DMS 273 treated with DMSO at 0.1 percent for 48 hours (cell line): ENCODE data around the gene MGAT4B.

Experiments used
- DNase-seq: peaks from one replicate; lab custom pipeline; 2025; lab: John Stamatoyannopoulos, UW

Gene MGAT4B

DNA sequence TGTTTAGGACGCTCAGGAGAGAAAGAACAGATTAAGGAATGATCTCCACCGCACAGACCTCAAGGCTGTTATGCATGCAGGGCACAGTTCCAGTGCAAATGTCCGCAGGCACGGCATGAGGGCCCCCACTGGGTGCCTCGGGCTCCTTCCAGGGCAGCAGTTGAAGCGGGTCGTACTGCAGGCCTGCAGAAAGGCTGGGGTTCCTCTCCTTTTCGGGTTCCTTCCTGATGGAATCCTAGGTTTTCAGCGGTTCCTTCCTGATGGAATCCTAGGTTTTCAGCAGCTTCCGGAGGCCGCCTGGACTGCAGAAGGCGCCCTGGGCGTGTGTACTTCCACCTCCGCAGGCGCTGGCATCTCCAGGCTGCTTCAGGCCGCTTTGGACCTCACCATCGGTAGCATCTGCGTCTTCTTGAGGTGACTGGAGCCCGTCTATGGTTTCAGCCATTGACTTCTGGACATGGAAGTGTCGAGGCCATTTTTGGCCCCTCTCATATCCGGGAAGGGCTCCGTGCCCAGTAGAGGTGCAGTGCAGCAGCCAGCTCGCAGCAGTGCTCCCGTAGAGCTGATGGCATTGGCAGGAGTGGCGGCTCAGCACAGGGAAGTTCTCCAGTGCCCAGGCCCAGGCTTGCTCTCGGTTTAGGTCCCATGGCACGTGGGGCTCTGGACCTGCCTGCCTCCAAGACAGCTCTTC lies 5.6 kb upstream of the MGAT4B start:
- DNase-seq: no peak

DNA sequence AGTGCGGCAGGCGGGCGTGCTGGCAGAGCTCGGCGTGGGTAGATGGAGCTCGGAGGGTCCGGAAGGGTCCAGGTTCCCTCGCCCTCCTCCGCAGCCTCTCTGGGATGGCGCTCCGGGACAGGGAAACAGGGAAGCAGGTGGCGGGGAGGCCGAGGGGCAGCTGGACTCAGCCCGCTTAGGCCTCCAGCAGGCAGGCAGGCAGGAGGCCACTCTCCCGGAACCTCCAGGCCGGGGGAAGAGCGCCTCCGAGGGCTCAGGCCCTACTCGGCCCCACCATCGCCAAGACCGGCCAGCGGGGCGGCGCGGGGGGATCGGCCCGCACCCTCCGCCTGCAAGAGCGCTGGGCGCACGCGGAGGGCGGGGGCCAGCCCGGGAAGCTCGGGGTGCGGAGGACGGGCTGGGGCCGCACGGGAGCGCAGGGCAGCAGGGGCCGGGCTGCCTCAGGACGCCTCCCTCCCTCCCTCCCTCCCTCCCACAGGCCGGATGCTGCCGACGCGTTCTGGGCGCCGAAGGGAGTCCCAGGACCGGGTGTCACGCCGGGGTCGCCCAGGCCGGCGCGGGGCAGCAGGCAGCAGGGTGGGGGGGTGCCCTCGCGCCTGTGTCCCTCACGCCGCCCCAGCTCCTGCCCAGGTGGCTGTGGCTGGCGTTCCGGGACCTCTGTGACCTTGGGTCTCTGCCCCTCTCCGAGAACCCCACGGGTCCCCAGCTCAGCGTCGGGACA lies 977 bp downstream of the MGAT4B start:
- DNase-seq: no peak

DNA sequence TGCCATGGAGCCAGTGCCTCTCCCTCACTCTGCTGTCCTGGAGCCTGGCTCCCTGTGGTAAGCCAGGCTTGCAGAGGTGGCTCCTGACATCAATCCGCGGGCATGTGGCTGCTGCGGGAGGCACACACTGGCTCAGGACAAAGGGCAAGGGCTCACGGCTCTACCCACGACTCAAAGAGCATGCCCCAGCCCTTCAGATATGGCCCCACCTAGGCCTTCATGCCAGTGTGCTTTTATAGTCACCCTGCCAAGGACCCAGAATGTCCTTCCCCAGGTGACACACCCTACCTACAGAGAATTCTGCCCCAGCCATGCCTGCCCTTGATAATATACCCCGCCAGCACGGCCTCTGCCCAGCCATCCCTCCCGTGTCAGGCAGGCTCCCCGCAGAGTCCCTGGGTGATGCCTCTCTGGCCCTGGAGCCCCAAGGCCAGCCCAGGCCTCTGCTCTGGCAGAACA lies 1.6 kb downstream of the MGAT4B start:
- no peak for DNase-seq

DNA sequence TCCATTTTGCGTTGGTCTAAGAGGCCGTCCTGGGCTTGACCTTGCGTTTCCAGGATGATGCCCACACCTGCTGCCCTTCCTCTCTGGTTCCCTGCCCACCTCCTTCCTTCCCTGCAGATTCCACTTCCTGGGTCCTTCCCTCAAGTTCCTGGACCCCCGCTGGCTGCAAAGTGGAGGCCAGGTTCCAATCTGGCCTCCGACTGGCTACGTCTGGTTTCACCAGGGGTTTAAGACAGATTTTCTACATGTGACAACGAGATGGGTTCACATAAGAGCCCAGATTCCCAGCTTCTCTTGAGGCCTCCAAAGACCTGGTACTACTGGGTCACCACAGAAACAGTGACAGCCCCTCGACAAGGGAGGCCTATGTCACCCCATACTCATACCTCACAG lies 2.1 kb downstream of the MGAT4B start:
- no peak for DNase-seq

DNA sequence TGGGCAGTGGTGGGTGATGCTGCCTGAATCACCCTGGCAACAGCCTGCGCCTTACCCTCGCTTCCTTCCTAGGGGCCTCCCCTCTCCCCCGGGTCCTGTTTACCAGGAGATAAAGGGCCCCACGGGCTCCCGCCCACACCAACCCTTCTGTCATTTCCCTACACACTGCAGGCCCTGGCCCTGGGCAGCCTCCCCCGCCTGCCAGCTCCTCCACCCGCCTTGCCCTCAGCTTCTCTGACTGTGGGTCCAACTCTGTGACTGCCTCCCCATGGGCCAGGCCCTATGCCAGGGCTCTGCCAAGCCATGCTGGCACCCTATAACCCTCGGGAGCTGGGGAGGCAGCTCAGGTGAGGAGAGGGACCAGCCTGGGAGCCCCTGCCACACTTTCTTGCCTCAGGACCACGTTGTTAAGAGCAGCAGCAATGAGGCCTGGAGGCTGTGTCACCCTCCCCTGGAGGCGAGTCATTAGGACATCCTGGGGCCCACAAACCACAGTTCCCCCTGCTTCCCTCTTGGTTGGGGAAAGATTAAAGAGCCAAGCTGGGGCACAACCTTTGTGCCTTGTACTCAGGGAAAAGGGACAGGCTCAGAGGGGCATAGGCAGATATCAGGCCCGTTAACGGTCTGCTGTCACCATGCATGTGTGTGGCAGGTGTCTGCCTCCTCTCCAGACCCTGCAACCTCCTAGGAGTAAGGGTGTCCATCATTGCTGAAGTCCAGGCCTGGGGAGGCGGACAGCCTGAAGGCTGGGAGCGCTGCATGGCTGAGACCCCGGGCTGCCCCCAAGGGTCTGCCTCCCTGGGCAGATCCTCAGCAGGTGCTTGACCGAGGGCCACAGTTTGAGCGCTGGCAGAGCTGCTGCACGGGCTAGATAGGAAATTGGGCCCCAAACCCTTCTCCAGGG lies 2.8 kb downstream of the MGAT4B start:
- DNase-seq: peak; percentile 19

- DNase-seq: no peak
Measured at GRCh38 chr5:179802950-179803562, 3.6 kb downstream of the MGAT4B start.

DNA sequence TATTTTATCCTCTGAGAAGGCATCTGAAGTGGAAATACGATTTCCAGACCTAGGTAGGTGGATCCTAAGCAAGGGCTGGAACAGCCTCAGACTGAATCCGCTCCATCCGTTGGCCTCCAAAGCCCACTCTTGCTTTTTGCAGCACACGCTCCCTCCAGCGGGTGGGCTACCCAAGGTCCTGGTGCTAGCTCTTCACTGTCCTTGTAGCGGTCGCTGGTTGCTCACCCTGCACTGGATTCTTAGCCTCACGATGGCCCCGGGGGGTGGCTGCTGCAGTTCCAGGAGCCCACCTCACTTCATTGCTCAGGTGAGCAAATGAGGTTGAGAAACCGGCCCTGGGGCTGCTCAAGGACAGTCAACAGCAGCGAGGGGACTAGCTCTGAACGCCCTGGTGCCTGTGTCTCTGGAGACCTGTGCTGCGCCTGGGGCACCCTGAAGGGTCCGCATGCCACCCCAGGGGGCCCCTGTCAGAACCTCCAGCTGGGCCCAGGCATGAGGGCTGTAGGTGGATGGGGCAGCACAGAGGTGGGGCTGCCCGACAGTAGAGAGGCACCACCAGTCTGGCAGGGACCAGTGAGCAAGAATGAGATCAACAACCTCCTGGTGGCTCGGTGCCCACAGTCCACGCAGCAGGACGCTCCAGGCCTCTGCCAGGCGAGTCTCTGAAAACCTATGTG lies 4.3 kb downstream of the MGAT4B start:
- no peak for DNase-seq

GRCh38 chr5:179801304-179802206 lies 5.1 kb downstream of the MGAT4B start:
- no peak for DNase-seq

- no peak for DNase-seq
Measured at GRCh38 chr5:179800696-179801201, 5.9 kb downstream of the MGAT4B start.

DNA sequence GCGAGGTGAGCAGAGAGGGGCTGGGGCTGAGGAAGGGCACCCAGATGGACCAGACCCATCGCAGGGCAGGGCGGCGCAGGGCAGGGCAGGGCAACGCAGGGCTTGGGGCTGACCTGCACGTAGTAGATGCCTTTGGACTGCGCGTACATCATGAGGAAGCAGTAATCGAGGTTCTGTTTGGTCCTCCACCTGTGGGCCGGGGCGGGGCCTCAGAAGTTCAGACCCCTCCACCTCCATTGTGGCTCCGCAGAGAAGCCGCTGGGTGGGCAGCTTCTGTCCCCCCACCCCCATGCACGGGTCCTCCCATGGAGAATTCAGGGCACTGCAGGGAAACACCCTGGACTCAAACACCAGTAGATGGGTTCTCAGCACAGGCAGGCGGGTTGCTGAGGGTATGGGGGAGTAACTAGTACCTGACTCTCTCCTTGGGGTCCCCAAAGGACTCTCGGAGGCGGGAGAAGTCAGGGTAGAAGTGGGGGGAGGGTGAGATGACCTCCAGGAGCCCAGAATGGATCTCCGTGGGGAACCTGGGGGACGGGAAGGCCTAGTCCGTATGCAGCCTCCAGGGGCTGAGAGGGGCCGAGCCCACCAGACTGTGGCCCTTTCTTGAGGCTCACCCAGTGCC lies 6.5 kb downstream of the MGAT4B start:
- DNase-seq: no peak

DNA sequence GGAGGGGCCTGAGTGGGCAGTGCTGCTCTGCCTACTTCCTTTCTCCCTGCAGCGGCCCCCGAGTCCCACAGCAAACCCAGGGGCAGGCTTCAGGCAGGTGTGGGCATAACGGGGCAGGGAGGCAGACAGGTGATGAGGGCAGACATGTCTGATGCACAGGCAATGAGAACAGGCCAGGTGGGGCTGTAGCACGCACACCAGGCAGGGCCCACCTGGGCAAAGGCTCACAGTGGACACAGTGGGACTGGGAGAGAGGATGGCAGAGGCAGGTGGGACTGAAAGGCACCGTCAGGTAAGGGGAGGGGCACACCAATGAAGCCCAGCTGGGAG lies 7.1 kb downstream of the MGAT4B start:
- no peak for DNase-seq

DNA sequence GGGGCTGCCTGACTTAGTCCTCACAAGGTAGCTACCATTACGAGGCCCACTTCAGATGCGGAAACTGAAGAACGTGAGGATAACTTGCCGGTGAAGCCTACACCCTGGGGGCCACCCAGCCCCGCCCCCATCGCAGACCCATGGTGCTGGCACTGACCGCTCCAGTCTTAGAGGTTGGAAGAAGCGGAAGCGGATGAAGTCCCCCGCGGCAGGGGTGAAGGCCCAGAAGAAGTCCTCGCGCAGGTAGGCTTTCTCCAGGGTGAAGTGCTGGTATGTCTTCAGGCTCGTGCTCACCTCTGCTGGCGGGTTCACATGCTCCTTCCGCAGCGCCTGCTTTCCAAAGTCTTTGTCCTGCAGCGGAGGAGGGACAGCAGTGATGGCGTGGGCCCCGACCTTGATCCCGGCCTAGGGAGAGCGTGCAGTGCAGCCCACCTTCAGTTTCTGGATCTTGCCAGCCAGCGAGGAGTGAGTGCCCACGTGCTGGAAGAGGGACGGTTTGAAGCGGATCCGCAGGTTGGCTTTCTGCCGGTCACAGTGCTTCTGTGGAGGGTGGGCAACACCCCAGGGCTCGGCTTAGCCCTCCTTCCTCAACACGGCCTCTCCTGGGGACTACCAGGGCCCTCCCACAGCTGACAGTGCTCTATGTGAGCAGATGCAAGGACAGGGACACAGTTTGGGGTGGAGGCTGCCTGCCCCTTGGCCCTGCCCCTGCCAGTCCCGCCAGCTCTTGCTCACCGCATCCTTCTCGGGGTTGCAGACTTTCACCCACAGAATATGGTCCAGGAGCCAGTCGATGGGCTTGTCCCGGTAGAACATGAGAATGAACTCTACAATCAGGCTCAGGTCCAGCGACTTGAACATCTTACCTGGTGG lies 7.7 kb downstream of the MGAT4B start:
- DNase-seq: no peak

DNA sequence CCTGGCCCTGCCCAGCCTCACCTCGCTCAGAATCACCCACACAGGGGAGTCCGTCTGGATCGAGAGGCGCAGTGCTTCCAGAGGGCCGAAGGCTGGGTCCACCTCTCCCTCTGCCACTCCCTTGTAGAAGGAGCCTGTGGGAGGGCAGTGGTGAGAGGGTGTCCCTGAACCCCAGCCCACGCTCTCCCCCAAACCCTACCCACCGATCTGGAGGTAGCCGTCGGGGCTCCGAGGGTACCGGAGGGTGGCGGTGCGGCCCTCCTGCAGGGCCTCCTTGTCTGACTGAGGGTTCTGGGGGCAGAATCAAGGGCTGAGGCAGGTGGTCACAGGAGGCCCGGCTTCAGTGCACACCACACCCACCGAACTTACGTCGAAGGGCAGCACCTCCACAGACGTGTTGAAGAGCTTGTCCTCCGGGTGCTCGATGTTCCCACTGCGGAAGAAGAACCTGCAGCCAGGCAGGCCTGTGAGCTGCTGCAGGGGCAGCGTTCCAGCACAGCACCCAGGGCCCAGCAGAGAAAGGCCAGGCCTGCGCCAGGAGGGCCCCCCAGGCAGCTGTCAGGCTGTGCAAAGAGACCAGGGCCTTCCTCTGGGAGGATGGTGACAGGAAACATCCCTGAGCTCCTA lies 8.4 kb downstream of the MGAT4B start:
- DNase-seq: no peak

GRCh38 chr5:179797741-179798140 lies 8.9 kb downstream of the MGAT4B start:
- DNase-seq: no peak

DNA sequence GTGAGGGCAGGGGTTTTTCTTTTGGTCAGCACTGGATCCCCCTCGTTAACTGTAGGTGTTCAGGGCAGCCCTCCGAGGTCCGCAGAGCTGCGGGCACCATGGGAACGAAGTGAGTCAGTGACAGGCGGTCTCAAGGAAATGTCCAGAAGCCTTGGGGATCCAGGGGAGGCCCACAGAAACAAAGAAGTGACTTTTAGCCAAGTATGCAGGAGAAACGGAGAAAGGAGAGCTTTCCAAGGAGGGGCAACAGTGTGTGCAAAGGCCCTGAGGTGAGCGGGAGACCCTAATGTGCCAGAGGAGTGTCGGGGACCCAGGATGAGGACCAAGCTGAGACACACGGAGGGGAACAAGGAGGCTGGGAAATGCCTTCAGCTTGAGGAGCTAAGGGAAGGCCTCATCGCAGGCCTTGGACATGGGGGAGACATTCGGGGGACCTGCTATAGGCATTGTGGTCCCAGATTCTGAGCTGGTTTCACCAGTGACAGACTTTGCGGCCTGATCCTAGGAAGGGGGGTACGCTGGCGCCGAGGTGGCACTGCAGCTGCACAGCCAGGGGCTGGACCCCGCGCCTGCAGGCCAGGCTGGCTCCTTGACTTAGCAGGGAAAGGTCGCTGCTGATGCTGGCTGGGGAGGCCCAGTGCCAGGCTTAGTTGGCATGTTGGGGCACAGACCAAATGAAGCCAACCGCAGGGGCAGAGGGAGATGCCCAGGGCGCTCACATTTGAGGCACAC lies 9.6 kb downstream of the MGAT4B start:
- DNase-seq: no peak

GRCh38 chr5:179795863-179796833 lies 10.5 kb downstream of the MGAT4B start:
- DNase-seq: peak; percentile 20
